HG02943 (cell line): ENCODE results near the gene CHRNA5.
"Not testable (repeated sequence)": the region's sequence is repeated elsewhere in the genome, so short reads cannot be mapped to it uniquely, and the experiment has no call there.

Experiments
- ATAC-seq: cut with Tn5 transposase; IDR thresholded peaks from one replicate; pipeline ENCODE4 v1.9.1; 2021; ENCODE audit warnings: mild to moderate bottlenecking, low read depth, moderate library complexity; ENCODE audit not compliant: unreplicated experiment

The CHRNA5 gene

DNA sequence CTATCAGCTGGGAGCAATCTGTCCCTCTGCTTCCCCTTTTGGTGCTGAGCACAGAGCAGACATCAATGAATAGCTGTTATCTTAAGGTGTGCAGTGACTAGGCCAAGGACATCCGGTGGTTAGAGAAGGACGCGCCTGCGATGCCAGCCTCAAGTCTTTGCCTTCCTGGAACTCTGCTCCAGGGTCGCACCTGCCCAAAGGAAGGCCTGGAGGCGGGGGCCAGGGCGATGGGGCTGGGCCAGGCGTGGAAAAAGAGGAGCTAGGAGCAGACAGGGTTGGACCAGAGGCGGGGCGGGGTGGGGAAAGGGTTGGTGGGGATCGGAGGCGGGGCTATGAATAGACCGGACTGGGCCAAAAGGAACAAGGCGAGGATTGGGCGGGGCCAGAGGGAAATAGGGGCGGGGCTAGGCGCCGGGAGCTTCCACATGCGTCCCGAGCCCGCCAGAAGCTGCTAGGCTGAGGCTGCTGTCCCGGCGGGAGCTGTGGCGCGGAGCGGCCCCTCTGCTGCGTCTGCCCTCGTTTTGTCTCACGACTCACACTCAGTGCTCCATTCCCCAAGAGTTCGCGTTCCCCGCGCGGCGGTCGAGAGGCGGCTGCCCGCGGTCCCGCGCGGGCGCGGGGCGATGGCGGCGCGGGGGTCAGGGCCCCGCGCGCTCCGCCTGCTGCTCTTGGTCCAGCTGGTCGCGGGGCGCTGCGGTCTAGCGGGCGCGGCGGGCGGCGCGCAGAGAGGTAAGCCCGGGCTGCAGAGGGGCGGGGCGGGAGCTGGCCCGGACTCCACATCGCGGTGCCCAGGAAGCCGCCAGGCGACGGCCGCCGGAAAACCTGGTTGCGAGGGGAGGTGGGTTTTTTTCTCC lies at the start of gene CHRNA5:
Gene CHRNA5 (plus strand): TSS at position 424 of the 854 bp plus-strand sequence. CDS start 200 bp downstream, at position 624.
- peak; percentile 64 for ATAC-seq

DNA sequence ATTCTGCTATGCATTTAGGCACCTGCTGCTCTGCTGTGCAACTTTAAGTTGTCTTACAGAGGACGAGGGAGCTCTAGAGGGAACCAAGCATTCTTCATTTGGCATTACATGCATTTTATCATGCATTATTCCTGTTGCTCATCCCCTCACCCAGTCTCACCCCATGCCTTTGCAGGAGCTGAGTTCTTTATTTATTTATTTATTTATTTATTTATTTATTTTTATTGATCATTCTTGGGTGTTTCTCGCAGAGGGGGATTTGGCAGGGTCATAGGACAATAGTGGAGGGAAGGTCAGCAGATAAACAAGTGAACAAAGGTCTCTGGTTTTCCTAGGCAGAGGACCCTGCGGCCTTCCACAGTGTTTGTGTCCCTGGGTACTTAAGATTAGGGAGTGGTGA lies 45.3 kb upstream of the CHRNA5 start:
- not testable (repeated sequence) for ATAC-seq

DNA sequence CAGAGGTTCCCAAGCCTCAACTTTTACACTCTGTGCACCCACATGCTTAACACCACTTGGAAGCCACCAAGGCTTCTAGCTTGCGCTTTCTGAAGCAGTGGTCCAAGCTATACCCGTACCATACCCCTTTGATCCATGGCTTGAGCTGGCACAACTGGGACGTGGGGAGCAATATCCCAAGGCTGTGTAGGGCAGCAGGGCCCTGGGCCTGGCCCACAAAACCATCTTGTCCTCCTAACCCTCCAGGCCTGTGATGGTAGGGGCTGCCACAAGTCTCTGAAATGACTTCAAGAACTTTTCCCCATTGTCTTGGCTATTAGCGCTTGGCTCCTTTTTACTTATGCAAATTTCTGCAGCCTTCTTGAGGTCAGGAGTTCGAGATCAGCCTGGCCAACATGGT lies 41.1 kb upstream of the CHRNA5 start:
- no peak for ATAC-seq

DNA sequence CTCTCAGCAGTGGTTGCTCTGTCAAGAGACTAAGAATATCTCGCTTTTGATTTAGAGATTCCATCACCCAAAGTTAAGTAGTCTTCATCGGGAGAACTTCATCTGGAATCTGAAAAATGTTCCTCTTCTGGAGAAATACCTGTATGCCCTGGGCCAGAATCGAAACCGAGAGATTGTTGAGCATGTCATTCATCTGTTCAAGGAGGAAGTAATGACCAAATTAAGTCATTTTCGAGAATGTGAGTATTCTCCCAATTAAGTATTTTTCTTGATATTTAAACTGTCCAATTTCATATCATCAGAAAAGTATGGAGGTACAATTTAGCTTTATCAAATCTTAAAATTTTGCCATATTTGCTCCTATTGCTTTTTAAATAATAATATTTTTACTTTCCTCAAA lies 38.0 kb upstream of the CHRNA5 start:
- ATAC-seq, result no peak

DNA sequence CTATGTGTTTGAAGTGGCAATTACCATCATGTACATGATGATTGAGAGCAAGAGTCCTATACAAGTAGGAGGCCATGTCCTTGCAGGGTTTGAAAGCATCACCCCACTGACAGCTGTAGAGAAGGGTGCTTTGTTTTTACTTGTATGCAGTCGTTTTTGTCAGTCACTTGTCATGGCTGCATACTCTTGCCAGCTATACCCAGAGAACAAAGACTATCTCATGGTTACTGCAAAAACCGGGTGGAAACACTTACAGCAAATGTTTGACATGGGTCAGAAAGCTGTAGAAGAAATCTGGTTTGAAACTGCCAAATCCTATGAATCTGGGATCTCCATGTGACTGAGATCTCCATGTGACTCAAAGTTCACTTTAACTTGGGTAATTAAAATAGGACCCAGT lies 32.0 kb upstream of the CHRNA5 start:
- ATAC-seq, result no peak

DNA sequence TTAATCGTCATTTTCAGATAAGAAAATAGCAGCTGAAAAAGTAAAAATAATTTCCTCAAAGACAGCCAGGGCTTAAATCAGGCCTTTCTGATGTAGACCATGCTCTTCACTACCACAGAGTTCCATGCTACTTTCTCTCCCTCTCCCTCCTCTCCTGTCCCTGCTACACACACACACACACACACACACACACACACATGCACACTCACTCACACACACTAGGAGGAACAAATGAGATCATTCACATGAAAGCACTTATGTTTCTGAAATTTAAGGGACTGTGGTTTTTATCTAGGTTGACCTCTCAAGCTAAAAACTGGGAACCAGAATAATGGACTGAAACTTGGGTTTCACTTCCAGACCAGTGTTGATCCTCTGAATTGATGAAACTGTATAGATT lies 29.2 kb upstream of the CHRNA5 start:
- ATAC-seq, result no peak

DNA sequence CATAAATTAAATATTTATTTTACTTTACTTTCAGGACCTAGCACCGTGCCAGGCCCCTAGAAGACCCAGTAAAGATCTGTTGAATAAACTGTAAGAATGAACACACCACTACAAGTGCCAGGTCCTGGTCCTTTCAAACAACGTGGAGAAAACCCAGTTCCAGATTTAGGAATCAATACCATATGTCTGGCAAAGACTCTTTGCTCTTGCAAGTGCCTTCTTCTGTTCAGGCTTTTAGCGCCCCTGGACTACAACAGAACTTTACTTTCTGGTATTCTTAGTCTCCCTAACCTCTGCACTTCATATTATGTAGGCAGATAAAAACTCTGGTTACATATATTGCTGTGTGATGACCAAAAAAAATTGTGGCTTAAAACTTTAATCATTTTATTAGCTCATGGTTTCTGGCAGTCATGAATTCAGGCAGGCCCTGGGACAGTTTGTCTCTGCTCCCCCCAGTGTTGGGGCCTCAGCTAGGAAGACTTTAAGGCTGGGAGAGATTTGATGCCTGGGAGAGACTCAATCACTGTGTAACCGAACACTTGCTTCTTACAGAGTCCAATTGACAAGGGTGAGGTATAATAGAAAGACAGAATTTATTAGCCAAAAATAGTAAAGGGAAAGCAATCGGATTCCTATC lies 27.9 kb upstream of the CHRNA5 start:
- ATAC-seq, result no peak

DNA sequence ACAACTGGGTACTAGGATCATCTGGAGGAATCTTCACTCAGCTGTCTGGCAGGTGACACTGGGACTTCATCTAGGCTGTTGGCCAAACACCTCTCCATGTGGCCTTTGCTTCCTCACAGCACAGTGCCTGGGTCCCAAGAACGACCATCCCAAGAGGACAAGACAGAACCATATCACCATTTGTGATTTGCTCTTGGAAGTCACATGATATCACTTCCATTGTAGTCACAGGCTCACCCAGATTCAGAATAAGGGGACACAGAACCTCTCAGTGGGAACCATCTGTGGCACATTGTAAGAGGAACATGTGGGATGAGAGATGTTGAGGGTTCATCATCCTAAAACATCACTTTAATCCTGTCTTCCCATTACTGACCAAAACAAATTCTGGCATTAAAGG lies 27.0 kb upstream of the CHRNA5 start:
- no peak for ATAC-seq

DNA sequence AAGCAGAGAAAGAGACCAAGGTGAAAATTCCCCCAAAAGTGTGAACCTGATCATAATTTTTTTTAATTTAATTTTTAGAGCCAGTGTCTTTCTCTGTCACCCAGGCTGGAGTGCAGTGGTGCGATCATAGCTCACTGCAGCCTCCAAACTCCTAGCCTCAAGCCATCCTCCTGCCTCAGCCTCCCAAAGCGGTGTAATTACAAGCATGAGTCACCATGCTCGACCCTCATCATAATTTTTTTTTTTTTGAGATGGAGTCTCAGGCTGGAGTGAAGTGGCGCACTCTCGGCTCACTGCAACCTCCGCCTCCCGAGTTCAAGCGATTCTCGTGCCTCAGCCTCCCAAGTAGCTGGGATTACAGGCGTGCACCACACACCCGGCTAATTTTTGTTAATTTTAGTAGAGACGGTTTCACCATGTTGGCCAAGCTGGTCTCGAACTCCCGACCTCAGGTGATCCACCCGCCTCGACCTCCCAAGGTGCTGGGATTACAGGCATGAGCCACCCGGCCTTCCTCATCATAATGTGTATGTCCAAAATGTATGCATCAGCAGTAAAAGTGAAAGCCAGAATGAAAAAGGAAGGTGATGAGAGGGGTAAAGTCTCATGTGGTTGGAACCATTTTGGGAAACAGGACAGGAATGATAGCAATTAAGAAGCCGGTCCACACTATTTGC lies 25.7 kb upstream of the CHRNA5 start:
- ATAC-seq, result not testable (repeated sequence)

DNA sequence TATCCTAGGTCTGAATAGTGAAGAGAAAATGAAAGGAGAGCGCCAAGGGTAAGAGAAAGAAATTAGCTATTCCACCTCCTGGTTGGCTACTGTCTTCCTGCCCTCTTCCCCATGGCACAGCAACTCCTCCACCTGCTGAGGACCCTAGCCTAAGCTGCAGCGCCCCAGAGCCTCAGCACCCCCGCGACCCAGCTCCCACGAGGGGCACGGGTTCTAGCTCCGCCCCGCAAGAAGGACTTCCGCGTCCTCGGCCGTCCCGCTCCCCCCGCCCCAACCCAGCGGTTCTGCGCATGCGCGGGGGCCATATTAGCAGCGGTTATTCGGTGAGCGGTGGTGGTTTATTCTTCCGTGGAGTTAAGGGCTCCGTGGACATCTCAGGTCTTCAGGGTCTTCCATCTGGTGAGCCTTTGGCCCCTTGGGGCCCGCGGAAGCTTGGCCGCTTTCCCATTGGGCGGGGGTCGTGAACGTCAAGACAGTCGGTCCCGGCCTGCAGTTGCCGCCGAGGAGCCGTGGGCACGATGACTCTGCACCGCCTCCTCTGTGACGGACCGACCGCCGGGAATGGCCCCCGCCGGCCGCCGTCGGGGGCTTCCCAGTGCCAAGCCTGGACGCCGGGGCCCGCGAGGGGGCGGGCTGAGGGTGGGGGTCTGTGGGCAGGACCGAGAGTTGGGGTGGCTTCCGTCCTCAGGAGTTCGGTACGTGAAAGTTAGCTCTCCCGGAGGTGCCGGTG lies 25.0 kb upstream of the CHRNA5 start, which contains the start of gene PSMA4:
Gene PSMA4 (plus strand): TSS at position 304 of the 730 bp plus-strand sequence. CDS start 1,484 bp downstream, outside the sequence.
- ATAC-seq, result peak; percentile 76

DNA sequence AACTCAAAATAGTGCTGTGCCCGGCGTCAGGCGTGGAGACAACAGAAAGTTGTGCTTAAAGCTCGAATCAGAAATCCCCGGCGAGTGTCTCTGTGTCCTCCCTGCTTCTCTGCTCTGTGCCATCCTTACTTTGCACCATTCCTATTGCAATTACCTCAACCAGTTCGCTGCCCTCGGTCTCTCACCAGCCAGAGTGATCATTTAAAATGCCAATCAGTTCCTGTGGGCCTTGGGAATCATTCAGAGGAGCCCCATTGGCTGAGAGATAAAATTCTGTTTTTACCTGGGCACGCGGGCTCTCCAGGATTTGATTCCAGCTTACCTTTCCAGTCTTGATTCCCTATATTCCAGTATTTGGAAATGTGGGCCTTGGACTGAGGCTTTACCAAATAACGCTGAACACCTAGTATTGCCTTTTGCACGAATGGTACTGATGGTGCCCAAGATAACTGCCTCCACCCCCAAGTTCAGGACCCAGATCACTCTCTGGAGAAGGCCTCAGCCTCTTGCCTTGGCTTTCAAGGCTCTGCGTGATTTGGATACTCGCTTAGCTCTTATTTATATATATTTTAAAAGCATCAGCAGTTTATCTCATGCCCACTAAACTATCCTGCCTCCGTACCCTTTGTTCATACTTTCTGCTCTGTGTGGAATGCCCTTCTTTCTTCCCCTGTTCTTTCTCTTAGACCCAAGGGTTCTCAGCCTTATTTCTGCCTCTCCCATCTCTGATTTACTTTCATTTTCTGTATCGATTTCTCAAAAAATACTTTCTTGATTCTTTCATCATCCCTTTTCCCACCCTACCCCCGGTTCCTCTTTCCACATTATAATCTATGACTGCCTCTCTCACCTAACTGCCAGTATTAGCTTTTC lies 24.2 kb upstream of the CHRNA5 start:
- ATAC-seq, result no peak

DNA sequence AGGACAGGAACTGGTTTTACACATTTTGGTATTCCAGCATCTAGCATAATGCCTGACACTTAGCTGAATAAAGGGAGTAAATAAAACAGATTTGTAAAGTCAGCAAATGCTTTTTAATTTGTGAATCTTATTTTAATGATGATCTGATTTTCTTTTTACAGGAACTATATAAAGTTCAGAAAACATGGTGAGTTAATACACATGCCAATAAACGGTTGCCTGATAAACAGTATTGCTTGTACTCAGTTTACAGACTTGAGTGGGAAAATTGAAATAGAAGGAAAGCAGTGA lies 23.6 kb upstream of the CHRNA5 start:
- ATAC-seq, result no peak

DNA sequence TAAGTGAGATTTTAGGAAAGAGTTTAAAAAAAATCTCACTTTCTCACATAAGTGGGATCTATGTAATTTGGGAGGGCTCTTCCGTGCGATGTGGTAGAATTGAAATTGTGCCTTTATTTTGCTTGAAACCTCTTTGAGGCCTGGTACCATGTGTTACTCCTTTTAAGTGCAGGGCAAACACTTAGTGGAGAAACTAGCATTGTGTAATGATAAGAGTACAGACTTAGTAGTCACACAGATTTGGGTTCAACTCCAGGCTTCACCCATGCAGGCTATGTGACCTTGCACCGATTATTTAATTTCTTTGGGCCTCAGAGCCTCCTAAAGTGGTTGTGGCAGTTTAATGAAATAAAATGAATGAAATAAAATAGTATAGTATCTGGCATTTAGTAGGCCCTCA lies 22.7 kb upstream of the CHRNA5 start:
- ATAC-seq, result no peak

DNA sequence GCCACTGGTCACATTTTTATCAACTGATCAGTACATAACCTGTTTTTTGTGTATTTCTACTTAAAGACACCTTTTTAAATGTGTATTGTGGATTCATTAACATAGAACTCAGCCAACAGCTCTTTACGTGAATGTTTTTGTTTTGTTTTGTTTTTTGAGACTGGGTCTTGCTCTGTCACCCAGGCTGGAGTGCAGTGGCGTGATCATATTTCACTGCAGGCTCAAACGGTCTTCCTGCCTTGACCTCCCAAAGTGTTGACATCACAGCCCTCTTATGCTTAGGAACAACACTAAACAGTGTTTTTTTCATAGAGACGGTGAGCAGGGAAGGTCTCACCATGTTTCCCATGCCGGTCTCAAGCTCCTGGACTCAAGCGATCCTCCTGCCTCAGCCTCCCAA lies 15.1 kb upstream of the CHRNA5 start:
- no peak for ATAC-seq

DNA sequence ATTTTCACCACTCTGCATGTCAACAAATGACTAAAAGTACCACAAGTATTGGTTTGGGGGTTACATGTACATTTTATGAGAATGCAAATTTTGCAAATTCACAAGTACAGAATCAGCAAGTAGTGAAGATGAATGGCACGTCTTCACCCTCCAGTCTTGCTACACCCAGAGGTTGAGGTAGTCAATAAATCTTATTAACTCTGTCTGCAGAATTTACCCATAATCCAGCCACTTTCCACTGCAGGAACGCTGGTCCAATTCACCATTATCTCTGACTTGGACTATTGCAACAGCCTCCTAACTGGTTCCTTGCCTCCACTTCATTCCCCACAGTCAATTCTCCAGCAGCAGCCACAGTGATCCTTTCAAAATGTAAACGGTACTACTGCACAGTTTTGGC lies 14.5 kb upstream of the CHRNA5 start:
- no peak for ATAC-seq

DNA sequence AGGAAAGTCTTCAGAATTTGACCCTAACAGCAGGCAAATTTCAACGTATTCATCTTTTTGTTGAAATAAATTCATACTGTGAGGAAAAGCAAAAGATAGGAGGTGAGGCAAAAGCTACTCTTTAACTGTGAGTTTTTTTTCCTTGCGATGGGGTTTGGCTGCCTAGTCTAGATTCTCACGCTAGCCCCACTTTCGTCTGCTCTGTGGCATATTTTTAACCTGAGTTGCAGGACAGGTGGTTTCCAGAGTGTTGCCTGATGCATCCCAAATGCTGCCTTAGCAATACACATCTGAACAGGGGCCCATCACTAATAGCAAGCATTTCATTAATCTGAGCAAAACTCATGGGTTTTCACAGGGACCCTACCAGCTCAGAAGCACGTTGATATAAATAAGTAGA lies 13.4 kb upstream of the CHRNA5 start:
- ATAC-seq, result no peak

DNA sequence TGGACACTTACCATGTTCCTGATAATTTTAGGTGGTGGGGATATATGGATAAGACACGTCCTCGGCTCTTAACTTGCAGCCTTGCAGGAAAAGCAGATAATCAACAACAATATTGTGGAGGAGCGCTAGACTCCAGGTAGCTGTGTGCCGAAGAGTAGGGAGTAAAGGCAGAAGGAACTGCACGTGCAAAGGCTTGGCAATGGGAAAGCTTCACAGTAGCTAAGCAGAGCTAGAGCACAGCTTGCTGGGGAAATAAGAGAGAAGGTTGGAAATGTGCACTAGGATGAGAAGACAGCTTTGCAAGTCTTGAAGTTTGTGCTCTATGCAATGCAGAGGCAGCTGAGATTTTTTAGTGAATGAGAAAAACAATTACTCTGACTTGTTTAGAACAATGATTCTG lies 12.7 kb upstream of the CHRNA5 start:
- no peak for ATAC-seq

DNA sequence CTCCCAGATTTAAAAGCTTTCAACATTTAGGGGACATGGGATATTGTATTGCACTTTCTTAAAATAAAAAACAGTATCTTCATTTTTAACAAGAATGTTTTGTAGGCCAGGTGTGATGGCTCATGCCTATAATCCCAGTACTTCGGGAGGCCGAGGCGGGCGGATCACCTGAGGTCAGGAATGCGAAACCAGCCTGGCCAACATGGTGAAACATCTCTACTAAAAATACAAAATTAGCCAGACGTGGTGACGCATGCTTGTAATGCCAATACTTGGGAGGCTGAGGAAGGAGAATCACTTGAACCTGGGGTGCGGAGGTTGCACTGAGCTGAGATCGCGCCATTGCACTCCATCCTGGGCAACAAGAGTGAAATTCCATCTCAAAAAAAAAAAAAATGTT lies 5.1 kb upstream of the CHRNA5 start:
- not testable (repeated sequence) for ATAC-seq

DNA sequence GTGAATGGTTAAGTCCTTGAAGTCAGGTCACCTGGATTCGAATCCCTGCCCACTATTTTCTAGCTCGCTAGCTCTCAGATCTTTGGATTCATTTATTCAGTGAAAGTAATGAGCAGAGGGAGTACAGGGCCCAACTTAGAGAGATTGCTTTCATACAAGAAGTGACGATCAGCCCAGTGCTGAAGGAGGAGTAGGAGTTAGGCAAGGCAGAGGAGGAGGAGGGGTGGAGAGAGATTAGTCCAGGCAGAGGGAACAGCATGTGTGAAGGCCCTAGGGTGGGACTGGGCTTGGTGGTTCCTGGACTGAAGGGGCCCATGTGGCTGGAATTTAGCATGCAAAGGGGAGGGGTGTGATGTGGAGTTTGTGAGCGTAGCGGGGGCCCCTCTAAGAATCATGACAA lies 3.8 kb upstream of the CHRNA5 start:
- ATAC-seq, result no peak

DNA sequence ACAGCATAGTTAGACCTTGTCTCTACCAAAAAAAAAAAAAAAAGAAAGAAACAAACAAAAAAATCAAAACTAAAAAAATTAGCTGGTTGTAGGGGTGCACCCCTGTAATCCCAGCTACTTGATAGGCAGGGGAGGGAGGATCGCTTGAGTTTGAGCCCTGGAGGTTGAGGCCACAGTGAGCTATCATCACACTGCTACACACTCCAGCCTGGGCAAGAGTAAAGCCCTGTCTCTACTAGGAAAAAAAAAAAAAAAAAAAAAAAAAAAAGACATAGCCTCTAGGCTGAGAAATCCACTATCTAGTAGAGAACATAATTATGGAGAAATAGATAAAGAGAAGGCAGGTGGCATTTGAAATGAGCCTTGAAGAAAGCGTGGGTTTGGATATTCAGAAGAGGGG lies 2.2 kb upstream of the CHRNA5 start:
- no peak for ATAC-seq
